Measurements from ENCODE around the gene ROBO1.
"Not testable (repeated sequence)": the region's sequence is repeated elsewhere in the genome, so short reads cannot be mapped to it uniquely, and the experiment has no call there.

Gene ROBO1

DNA sequence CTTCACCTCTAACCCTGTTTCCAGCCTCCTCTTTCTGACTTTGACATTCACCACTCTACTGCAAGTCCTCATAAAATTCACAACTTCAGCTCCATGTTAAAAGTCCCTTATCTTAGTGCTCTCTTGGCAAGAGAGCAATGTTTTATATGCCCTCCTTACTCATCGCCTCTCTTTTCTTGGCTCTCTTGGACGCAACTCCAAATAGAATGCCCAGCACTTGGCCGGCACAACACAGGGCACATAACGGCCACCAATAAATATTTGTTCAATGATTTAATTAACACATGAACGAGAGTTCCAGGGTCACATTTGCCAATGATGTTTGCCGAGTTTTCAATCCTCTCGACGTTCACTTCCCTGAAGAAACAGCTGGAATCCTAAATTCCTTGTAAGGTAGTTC lies 401.4 kb downstream of the ROBO1 start:
- no peak for DNase-seq

DNA sequence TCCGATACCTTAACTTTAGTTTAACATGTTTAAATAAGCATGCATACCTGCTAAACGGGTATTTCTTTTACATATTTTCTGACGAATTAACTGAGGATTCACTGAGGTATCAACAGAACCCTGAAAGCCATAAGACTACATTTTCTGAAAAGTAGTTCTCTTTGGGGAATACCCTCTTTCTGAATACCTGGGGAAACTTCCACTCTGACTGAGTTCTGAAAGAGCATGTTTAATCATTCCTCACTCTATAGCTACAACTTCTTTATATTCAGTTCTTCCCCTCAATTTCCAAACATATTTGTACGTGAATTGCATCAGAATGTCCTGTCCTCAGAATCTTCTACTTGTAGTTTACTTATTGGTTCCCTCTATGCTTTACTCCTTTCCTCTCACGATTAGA lies 403.0 kb downstream of the ROBO1 start:
- DNase-seq = no peak

DNA sequence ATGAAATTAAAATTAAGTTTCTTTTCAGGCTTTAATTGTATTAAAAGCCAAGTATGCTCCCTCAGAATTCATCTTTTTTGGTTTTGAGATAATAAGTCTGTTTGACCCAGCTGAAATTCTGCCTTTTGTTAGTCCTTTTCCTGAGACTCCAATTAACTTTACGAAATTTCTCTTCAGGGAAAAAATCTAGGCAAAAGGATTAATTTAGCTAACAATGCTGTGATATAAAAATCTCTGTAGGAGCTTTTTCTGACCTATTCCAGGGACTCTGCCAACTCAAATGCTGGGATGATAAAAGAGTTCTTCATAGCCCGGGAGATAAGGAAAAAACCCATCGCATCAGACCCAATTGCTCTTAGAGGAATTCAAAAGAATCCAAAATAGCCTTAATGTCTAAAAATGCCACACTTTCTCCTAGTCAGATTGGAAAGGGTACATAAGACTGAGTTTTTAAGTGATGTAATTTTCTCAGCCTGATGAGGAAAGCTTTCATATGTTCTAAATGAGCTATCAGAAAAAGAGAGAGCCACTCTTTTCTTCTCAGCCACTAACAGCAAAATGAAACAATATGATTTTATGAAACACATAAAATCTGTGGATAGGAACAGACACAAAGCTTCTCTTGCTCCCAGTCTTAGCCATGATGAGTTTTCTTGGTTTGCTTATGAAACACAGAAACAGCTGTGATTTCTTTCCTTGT lies 405.1 kb downstream of the ROBO1 start:
- no peak for DNase-seq

DNA sequence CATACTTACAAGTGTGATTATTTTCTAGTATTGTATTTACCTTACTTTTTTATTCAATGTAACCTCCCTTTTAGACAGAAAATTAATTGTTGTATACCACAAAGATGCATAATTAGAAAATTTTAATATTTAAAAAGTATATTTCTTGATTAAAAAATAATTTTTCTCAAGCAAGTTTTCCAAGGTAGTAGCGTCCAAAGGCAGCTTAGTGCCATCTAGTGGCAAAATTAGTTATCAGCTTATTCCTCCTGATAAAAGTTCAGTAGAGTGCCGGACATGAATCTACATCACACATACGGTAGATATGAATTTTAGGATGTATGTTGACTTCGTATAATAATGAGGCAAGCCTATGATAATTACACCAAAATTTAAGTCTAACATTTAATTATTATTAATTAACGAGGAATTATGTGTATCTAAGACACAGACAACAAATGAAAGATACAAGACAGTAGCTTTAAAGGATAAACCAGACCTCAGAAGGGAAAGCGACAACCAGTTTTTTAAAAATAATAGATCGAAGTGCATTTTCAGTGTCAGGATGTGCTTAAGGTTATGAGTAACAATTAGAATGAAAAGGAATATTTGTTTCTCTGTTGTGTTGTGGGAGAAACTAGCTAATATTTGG lies 405.9 kb downstream of the ROBO1 start:
- DNase-seq = peak; percentile 27

DNA sequence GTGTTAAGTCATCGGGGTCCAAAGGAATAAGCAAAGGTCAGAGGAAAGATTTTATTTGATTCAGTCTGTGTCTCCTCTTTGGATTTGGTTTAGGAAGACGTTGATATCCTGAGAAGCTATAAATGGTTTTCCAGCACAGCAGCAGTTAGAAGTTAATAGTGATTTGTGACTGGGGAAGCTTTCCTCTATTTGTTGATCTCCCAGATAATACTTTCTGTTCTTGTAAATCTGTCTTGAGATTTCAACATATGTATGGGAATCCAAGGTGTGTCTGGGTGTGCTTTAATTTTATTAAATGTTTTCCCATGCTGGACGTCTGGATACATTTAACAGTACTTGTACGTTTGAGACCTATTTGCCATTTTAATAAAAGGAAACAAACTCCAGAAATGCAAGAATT lies 409.5 kb downstream of the ROBO1 start:
- DNase-seq = no peak

DNA sequence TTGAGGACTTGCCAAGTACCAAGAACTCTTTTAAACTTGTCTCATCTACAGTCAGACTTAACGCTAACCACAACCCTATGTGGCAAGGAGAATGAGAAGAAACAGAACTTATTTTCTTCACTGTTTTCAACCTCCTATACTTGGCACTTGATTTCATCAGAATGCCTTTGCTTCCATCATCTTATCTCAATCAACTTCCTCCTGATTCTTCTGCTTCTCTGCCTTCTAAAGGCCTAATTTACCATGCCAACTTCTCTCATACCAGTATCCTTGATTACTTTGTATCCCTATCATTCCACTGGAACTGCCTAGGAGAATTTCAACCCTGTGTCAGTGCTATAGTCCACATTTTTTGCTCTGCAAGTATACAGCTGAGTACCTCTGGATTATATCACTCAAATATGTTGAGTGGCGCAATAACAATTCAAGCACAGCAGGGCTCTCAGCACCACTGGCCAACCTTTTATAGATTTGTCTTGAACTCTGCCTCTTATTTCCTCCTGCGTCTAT lies 413.6 kb downstream of the ROBO1 start:
- no peak for DNase-seq

DNA sequence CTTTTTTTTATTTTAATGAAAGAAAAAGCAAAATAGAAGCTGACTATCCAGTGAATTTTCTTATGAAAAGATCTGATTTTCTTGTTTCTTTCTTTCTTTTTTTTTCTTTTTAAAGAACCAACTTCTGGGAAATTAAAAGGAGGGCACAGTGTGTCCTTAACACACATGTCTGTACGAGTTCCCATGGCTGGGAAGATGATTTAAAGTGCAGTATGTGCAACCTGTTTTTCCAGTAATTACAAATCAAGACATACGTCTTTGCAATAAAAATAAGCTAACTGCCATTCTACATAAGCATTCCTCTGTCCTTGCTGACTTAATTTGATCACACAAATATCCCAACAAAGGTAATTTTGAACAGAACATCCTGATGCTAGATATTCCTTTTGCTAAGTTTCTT lies 416.1 kb downstream of the ROBO1 start:
- no peak for DNase-seq

DNA sequence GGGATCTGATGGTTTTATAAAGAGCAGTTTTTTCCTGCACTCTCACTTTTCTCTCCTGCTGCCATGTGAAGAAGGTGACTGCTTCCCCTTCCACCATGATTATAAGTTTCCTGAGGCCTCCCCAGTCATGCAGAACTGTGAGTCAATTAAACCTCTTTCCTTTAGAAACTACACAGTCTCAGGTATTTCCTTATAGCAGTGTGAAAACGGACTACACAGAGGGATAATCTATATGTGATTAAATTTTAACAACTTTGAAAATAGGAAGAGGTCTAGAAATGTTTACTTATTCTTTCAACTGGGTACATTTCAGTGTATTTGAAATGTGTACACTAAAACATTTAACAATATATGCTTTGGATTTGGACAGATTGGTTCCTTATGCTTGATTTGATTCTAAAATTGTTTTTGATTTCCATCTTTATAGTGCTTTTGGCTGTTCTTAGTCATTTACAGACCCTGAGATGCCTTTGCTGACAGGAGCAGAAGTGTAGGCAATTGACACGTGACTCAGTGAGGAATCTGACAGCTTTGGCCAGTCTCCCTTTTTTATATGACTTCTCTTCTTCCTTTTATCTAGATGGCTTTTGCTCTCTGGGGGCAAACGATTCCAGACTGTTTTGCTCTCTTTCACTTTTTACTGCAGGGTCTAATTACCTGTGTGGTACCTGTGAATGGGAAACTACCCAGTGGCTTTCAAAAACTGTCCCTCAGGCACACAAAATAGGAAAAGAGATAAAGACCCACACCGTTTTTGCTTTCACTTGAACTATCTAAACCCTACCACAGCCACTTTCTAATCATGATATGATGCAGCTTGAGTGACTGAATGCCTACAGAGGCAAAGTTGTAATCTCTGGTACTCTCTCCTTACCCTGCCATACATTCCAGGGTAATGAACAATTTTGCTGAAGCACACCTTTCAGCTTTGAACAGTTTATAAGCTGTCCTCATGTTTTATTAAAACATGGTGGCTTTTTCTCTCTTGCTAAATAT lies 422.6 kb downstream of the ROBO1 start:
- no peak for DNase-seq

DNA sequence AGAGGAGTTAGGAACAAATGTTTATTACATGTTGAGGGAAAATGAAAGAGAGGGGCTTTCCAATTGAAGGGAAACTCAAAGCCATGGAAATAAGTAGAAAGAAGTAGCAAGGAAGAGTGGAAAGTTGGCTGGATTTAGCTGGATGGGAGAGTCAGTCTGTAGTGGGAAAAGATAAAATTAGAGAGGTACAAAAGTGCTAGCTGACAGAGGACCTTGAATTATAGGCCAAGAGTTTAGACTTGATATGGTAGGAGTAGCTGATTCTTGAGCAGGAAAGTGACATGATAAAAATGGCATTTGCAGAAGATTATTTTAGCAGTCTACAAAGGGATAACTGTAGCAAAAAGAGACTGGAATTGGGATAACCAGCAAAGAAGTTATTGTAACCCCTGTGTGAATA lies 425.8 kb downstream of the ROBO1 start:
- no peak for DNase-seq

DNA sequence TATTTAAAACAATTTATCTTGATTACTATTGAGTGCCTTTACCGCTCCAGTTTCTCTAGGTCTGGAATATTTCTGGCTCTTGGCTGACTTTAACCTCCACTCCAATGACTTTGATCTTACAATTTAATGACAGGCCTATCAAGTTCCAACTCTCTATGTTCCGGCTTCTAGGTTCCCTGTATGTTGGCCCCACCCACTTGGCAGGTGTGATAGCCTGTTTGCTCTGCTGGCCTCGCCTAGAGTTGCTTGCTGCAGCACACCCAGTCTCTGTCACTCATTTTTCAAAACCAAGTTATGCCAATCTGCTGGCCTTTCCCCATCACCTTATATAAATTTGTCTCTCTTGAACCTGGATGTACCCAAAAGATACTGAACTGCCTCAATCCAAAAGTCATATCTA lies 428.0 kb downstream of the ROBO1 start:
- no peak for DNase-seq

DNA sequence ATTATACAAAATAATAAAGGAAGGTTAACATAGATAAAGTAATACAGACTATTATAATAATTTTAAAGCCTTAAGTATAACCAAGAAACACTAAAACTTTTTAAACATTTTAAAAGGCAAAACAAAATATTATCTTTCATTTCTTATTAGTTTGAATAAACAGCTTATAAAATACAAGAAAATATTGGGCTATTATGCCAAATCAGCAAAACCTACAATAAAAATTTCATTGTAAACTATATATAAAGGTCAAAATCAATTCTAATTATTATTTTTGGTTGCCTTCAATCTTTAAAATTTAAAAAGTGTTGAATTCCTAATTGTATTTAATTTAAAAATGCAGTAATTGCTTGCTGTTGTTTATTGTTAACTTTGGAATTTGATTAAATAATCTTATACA lies 430.0 kb downstream of the ROBO1 start:
- no peak for DNase-seq

DNA sequence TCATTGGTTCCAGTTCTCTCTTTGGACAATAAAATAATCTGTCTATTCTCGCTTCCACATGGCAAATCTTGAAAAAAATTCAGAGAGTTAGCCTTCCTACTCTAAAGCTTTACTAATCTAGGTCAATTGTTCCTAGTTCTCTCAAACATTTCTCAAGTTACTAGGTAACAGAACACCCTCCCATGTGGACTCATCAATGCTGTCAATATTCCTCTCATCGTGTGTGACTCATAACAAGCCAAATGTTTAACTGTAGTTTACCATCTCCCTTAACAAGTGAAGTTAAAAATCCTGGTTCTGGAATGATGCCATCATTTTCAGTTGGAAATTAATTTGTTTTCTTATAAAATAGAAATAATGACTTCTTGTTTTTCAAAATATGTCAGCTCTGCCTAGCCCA lies 438.6 kb downstream of the ROBO1 start:
- DNase-seq = no peak

DNA sequence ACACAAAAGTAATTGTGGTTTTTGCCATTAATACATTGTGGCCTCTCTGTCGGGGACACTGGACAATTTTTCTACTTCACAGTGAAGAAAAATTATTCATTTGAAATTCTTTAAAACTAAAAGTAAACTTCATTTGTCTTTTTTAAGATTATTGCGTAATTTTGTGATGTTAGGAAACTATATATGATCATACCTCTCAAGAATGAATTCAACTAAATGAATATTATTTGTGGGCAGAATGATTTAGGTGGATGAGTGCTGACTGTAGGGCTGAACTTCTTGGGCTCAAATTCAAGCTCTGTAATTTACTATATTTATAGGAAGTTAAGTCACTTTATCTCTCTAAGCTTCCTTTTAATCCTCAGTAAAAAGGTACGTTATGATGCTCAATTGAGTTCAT lies 441.2 kb downstream of the ROBO1 start:
- no peak for DNase-seq

DNA sequence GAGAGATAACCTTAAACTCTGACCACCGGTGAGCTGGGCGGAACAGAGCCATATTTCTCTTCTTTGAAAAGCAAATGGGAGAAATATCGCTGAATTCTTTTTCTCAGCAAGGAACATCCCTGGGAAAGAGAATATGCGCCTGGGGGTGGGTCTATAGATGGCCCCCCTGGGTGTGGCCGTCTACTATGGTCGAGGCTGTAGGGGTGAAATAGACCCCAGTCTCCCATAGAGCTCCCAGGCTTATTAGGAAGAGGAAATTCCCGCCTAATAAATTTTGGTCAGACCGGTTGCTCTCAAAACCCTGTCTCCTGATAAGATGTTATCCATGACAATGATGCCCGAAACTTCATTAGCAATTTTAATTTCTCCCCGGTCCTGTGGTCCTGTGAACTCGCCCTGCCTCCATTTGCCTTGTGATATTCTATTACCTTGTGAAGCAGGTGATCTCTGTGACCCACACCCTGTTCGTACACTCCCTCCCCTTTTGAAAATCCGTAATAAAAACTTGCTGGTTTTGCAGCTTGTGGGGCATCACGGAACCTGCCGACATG lies 441.9 kb downstream of the ROBO1 start:
- not testable (repeated sequence) for DNase-seq

DNA sequence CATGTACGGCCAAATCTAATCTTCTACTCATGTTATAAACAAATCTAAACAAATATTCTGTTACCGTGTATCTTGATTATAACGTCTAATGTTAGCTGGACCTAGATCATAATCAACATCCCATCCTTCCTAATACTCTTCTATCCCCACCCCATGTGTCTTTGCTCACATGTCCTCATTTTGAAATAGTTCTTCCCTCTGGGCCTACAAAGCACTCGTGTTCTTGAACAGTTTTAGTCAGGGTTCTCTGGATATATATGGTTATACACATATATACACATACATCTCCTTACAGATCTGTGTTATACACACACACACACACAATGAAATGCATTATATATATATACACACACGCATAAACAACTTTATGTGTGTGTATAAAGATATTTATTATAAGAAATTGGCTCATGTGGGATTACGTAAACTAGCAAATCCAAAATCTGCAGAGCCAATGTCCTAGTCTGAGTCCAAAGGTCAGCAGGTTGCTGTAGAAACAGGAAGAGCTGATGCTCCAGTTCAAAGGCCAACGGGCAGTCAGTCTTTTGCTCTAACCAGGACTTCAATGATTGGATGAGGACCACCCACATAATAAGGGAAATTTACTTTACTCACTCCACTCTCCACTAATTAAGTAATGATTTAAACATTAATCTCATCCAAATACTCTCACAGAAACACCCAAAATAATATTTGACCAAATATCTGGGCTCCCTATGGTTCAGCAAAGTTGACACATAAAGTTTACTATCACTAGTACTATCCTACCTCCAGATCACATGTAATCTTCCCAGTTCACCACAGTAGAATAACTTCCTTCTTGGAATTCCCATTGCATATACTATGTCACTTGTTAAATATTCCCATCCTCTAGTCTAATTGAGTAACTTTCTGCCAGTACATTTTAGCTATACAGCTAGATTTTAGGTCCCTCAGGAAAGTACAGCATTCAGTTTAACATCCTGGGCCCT lies 450.0 kb downstream of the ROBO1 start:
- DNase-seq = no peak

DNA sequence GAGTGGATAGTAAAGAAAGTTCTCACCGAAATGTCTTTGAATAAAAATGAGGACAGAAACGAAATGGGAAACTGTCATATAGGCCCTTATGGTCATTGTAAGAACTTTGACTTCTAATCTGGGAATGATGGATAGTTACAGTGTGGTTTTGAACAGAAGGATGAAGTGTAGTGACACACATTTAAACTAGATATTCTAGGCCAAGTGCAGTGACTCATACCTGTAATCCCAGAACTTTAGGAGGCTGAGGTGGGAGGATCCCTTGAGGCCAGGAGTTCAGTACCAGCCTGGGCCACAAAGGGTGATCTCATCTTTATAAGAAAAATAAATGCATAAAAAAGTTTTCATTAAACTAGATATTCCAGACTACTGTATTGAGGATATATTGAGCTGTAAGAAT lies 452.8 kb downstream of the ROBO1 start:
- no peak for DNase-seq

DNA sequence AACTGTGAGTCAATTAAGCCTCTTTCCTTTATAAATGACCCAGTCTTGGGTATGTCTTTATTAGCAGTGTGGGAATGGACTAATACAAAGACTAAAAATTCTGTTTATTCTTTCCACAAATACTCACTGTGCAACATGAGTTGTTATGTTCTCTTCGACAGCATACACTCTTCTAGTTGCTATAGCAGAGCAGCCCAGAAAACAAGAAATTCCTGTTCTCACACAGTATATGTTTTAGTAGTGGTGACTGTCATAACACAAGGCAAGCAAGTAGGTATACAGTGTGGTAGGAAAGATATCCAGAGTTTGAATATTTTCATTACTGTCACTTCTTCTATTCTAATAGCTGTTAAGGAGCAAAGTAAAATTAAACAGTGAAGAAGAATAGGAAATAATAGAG lies 453.3 kb downstream of the ROBO1 start:
- DNase-seq = no peak

DNA sequence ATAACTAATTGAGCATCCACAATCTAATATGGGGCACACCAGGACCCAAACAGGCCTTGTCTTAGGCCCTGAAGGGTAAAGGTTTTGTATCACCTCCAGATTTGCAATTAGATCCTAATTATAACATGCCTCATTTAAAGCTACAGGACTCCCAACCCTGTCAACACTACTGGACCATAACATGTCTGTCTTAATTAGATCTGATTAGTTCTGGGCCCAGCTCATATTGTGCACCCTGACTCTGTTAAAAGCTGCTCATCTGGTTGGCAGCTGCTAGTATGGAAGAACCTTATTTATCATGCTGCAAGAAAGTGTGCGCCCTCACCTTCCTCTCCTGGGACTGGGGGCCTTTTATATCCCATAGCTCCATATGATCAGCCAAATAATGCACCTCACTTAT lies 457.8 kb downstream of the ROBO1 start:
- DNase-seq = no peak

DNA sequence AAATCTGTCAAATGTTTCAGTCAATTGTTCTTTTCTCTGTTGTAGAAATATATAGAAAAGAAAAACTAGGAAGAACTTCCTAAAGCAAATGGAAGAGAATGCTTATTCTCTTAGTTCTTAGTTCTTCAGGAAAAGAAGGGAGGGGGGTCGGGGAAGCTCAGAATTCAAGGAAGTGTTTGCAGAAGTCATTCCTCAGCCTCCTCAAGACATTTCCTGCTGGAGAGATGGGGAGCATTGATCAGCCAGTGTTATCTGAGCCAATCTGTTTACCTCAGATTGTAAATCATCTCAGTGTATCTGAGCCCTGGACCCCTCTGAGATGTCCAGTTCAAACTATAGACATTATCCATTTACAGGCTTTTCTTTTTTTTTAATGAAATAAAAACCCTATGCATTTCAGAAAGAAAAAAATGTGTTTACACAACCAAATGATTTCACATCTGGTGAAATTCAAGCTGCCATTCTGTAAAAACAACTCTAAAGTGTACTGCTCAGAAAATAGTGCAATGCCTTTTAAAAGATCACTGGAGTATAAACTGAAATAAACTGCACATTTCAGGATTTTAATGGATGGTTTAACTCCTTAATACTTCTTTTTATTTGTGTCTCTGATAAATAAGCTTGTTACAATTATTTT lies 460.7 kb downstream of the ROBO1 start:
- DNase-seq = no peak

DNA sequence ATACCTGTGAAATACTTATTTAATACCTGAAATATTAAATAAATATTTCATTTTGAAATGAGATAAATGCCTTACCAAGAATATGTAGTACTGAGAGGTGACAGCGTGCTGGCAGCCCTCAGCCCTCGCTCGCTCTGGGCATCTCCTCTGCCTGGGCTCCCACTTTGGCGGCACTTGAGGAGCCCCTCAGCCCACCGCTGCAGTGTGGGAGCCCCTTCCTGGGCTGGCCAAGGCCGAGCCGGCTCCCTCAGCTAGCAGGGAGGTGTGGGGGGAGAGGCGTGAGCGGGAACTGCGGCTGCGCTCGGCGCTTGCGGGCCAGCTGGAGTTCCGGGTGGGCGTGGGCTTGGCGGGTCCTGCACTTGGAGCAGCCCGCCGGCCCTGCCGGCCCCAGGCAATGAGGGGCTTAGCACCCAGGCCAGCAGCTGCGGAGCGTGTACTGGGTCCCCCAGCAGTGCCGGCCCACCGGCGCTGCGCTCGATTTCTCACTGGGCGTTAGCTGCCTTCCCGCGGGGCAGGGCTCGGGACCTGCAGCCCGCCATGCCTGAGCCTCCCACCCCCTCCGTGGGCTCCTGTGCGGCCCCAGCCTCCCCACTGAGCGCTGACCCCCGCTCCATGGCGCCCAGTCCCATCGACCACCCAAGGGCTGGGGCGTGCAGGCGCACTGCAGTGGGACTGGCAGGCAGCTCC lies 467.7 kb downstream of the ROBO1 start:
- DNase-seq = not testable (repeated sequence)
